Measurements from ENCODE around the gene CCDC138.

GRCh38 chr2:108920686-108921085, 134.1 kb downstream of the CCDC138 start:
- TF ChIP-seq CTCF (IDR thresholded peaks at IDR 0.05) (no peak), ZFX (IDR thresholded peaks at IDR 0.05; ENCODE audit: borderline replicate concordance) (no peak)

All from 22Rv1 (cell line).